Testis (tissue), 2 donors: Measurements from ENCODE around the gene TTBK2.

Source experiments
- CTCF ChIP-seq, 3 experiments: fragments of 450-650 bp in 2 of 3; fragments of 200-600 bp in 1 of 3; sonication (generic) in 1 of 3; IDR thresholded peaks; one replicate each; pipeline ENCODE4 v1.5.1; 2016 to 2019; ENCODE audit warnings: antibody characterized with exemption in 3 of 3, mild to moderate bottlenecking in 2 of 3, moderate library complexity in 1 of 3
- POLR2A ChIP-seq: fragments of 450-650 bp; IDR thresholded peaks from one replicate; pipeline ENCODE4 v1.6.1; 2017; ENCODE audit warnings: antibody characterized with exemption, mild to moderate bottlenecking, moderate library complexity

- TF ChIP-seq CTCF (IDR thresholded peaks at IDR 0.05) (no peak), POLR2A (no peak)
Observed at GRCh38 chr15:42915654-42916315, 4.8 kb downstream of the TTBK2 start.
